HEK293T (cell line): Measurements from ENCODE around the gene C6orf15.

Experiments used
- CTCF ChIA-PET: fragments of 350-600 bp; formaldehyde crosslinking; extraction: SDS; loops from one replicate; lab custom pipeline; 2021; ENCODE audit warnings: antibody characterized with exemption, inconsistent platforms; lab: Yijun Ruan, JAX
- POLR2A ChIA-PET: fragments of 350-600 bp; formaldehyde crosslinking; extraction: SDS; loops from one replicate; lab custom pipeline; 2020; ENCODE audit warnings: antibody characterized with exemption, inconsistent platforms; lab: Yijun Ruan, JAX
- DNase-seq: peaks from one replicate; pipeline ENCODE4 v3.0.0; 2012; ENCODE audit warnings: mixed read lengths; ENCODE audit errors: extremely low spot score
- ARNT ChIP-seq: fragments of 450-650 bp; IDR thresholded peaks from 2 replicates; pipeline ENCODE4 v1.6.1; 2017; ENCODE audit warnings: mild to moderate bottlenecking
- BHLHE40 ChIP-seq: fragments of 450-650 bp; IDR thresholded peaks from 2 replicates; pipeline ENCODE4 v1.6.1; 2016; ENCODE audit warnings: mild to moderate bottlenecking, moderate library complexity, borderline replicate concordance
- CTBP1 ChIP-seq: fragments of 450-650 bp; IDR thresholded peaks from 2 replicates; pipeline ENCODE4 v1.6.1; 2016; ENCODE audit warnings: borderline replicate concordance
- ELF4 ChIP-seq: fragments of 450-650 bp; IDR thresholded peaks from 2 replicates; pipeline ENCODE4 v1.6.1; 2017; ENCODE audit warnings: antibody characterized with exemption
- FOXA1 ChIP-seq: fragments of 450-650 bp; IDR thresholded peaks from 2 replicates; pipeline ENCODE4 v1.6.1; 2016; ENCODE audit warnings: mild to moderate bottlenecking
- FOXK2 ChIP-seq: fragments of 450-650 bp; IDR thresholded peaks from 2 replicates; pipeline ENCODE4 v1.6.1; 2016; ENCODE audit warnings: mild to moderate bottlenecking
- FOXM1 ChIP-seq: fragments of 450-650 bp; IDR thresholded peaks from 2 replicates; pipeline ENCODE4 v1.6.1; 2017; ENCODE audit warnings: mild to moderate bottlenecking, borderline replicate concordance
- HDGF ChIP-seq: fragments of 450-650 bp; IDR thresholded peaks from 2 replicates; pipeline ENCODE4 v1.6.1; 2017; ENCODE audit warnings: antibody characterized with exemption, borderline replicate concordance
- L3MBTL2 ChIP-seq: fragments of 450-650 bp; conservative IDR thresholded peaks from 2 replicates; pipeline ENCODE4 v1.6.1; 2016; ENCODE audit warnings: mild to moderate bottlenecking
- LEF1 ChIP-seq: fragments of 450-650 bp; IDR thresholded peaks from 2 replicates; pipeline ENCODE4 v1.6.1; 2017; ENCODE audit warnings: mild to moderate bottlenecking, borderline replicate concordance
- NFRKB ChIP-seq: fragments of 450-650 bp; IDR thresholded peaks from 2 replicates; pipeline ENCODE4 v1.6.1; 2016; ENCODE audit warnings: mild to moderate bottlenecking, moderate library complexity
- PKNOX1 ChIP-seq: fragments of 450-650 bp; IDR thresholded peaks from 2 replicates; pipeline ENCODE4 v1.6.1; 2016
- SP1 ChIP-seq: fragments of 450-650 bp; IDR thresholded peaks from 2 replicates; pipeline ENCODE4 v1.6.1; 2017
- SUZ12 ChIP-seq: fragments of 450-650 bp; IDR thresholded peaks from 2 replicates; pipeline ENCODE4 v1.6.1; 2016; ENCODE audit warnings: mild to moderate bottlenecking
- TARDBP ChIP-seq: fragments of 450-650 bp; IDR thresholded peaks from 2 replicates; pipeline ENCODE4 v1.6.1; 2016
- ZNF384 ChIP-seq: fragments of 450-650 bp; IDR thresholded peaks from 2 replicates; pipeline ENCODE4 v1.6.1; 2016

Gene C6orf15

GRCh38 chr6:31110825-31111582 is 1.4 kb downstream of the C6orf15 start:
- TF ChIP-seq BHLHE40 (no peak), ZNF384 (no peak), L3MBTL2 (no peak), CTBP1 (no peak), ELF4 (no peak), TARDBP (no peak), NFRKB (no peak), HDGF (no peak), PKNOX1 (no peak), FOXA1 (no peak), FOXM1 (no peak), LEF1 (no peak), SUZ12 (no peak), SP1 (no peak), FOXK2 (no peak), ARNT (no peak)
- POLR2A ChIA-PET, result no interaction called here
- CTCF ChIA-PET, result no interaction called here
- DNase-seq, result no peak

- no peak for DNase-seq
- TF ChIP-seq TARDBP, result no peak
- no peak for TF ChIP-seq SUZ12
- TF ChIP-seq L3MBTL2, result no peak
- no peak for TF ChIP-seq FOXK2
- TF ChIP-seq CTBP1, result no peak
- TF ChIP-seq FOXM1, result no peak
- no peak for TF ChIP-seq ZNF384
- TF ChIP-seq HDGF, result no peak
- TF ChIP-seq SP1, result no peak
- TF ChIP-seq BHLHE40, result no peak
- no peak for TF ChIP-seq ARNT
- TF ChIP-seq FOXA1, result no peak
- TF ChIP-seq NFRKB, result no peak
- TF ChIP-seq PKNOX1, result no peak
- no peak for TF ChIP-seq LEF1
- no peak for TF ChIP-seq ELF4
- ChIA-PET CTCF (no interaction called here), POLR2A (no interaction called here)
Observed at GRCh38 chr6:31107052-31107451, 5.3 kb downstream of the C6orf15 start.

- TF ChIP-seq SP1, result no peak
- no peak for TF ChIP-seq ZNF384
- no peak for TF ChIP-seq PKNOX1
- no peak for TF ChIP-seq LEF1
- TF ChIP-seq FOXK2, result no peak
- no peak for TF ChIP-seq L3MBTL2
- TF ChIP-seq SUZ12, result no peak
- no peak for TF ChIP-seq FOXM1
- TF ChIP-seq CTBP1, result no peak
- TF ChIP-seq ELF4, result no peak
- no peak for TF ChIP-seq ARNT
- TF ChIP-seq BHLHE40, result no peak
- TF ChIP-seq HDGF, result no peak
- no peak for TF ChIP-seq FOXA1
- no peak for TF ChIP-seq TARDBP
- no peak for TF ChIP-seq NFRKB
- ChIA-PET POLR2A (interaction anchor here (1.0 kb wide), 1 partner anchor 10 kb away, joined by 3 read pairs; no protein-coding TSS in a partner anchor), CTCF (interaction anchor here (0.7 to 1.8 kb wide), 6 partner anchors 12 to 89 kb away, joined by 3 to 6 read pairs (median 3); partner anchors contain the start of gene PSORS1C1)
- no peak for DNase-seq
Observed at GRCh38 chr6:31103136-31103535, 9.2 kb downstream of the C6orf15 start.

GRCh38 chr6:31098449-31098938 is 13.9 kb downstream of the C6orf15 start:
- no peak for DNase-seq
- ChIA-PET POLR2A (no interaction called here), CTCF (no interaction called here)
- TF ChIP-seq LEF1 (no peak), PKNOX1 (no peak), BHLHE40 (no peak), ELF4 (no peak), FOXM1 (no peak), FOXA1 (no peak), TARDBP (no peak), HDGF (no peak), ZNF384 (no peak), ARNT (no peak)

- TF ChIP-seq TARDBP (no peak), L3MBTL2 (no peak), LEF1 (no peak), ELF4 (no peak), ZNF384 (no peak), PKNOX1 (no peak), SUZ12 (no peak), FOXK2 (no peak), SP1 (no peak), NFRKB (no peak), CTBP1 (no peak), FOXM1 (no peak), ARNT (no peak), FOXA1 (no peak), BHLHE40 (no peak), HDGF (no peak)
- ChIA-PET POLR2A (no interaction called here), CTCF (interaction anchor here (0.7 to 0.8 kb wide), 2 partner anchors 9 to 17 kb away, joined by 3 to 4 read pairs; no protein-coding TSS in a partner anchor)
- no peak for DNase-seq
Observed at GRCh38 chr6:31096656-31097055, 15.7 kb downstream of the C6orf15 start.
